ENCODE results near the gene METRNL.
"Not testable (repeated sequence)": the region's sequence is repeated elsewhere in the genome, so short reads cannot be mapped to it uniquely, and the experiment has no call there.

DNA sequence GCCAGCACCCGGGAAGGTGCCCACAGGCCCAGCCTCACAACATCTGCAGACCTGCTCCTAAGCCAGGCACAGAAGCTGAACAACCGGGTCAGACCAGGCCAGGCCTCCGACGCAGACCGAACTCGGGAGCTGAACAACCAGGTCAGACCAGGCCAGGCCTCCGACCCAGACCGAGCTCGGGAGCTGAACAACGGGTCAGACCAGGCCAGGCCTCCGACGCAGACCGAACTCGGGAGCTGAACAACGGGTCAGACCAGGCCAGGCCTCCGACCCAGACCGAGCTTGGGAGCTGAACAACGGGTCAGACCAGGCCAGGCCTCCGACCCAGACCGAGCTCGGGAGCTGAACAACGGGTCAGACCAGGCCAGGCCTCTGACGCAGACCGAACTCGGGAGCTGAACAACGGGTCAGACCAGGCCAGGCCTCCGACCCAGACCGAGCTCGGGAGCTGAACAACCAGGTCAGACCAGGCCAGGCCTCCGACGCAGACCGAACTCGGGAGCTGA is 47.4 kb upstream of the METRNL start:
- TF ChIP-seq, protein P1, sequence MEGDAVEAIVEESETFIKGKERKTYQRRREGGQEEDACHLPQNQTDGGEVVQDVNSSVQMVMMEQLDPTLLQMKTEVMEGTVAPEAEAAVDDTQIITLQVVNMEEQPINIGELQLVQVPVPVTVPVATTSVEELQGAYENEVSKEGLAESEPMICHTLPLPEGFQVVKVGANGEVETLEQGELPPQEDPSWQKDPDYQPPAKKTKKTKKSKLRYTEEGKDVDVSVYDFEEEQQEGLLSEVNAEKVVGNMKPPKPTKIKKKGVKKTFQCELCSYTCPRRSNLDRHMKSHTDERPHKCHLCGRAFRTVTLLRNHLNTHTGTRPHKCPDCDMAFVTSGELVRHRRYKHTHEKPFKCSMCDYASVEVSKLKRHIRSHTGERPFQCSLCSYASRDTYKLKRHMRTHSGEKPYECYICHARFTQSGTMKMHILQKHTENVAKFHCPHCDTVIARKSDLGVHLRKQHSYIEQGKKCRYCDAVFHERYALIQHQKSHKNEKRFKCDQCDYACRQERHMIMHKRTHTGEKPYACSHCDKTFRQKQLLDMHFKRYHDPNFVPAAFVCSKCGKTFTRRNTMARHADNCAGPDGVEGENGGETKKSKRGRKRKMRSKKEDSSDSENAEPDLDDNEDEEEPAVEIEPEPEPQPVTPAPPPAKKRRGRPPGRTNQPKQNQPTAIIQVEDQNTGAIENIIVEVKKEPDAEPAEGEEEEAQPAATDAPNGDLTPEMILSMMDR (IDR thresholded peaks at IDR 0.05): not testable (repeated sequence)
- TF ChIP-seq REST (IDR thresholded peaks at IDR 0.05; ENCODE audit: insufficient read depth in 1 of 2, low read depth in 2 of 2, low read length in 1 of 2): not testable (repeated sequence)

Measured in Panc1 (cell line).